ENCODE measurements around the gene SPATA33.
"Not testable (repeated sequence)": the region's sequence is repeated elsewhere in the genome, so short reads cannot be mapped to it uniquely, and the experiment has no call there.

The SPATA33 gene

DNA sequence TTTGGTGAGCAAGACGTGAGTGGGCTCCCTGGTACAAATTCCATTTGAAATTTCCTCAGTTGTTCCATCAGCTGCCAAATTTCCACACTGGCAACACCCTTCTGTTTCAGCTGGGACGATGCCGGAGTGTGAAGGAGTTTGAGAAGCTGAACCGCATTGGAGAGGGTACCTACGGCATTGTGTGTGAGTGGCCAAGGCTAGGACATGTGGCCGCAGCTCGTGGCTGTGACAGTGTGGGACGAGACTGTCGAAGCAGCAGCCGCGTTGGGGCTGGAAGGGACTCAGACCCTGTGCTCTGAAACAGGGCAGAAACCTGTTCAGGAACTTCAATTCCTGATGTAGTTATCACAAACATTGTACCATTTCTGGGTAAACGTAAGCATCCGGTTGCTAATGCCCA lies 31.5 kb downstream of the SPATA33 start:
- TF ChIP-seq Cebpa-rat (IDR thresholded peaks at IDR 0.05), result no peak
- Histone ChIP-seq H3K36me3 (peaks cover 73% of the 10 kb centered on the region), H3K4me2 (peak overlapping the region; percentile 92; the same call in 1 of the 2 replicates), H3K4me1 (peaks cover 55% of the 10 kb centered on the region), H3K27me3 (no peaks in the 10 kb centered on the region), H3K27ac (no peak overlapping the region), H3K9ac (no peak overlapping the region), H4K20me1 (peaks cover 8% of the 10 kb centered on the region; the same call in 1 of the 2 replicates), H3K4me3 (no peak overlapping the region), H3K9me3 (peaks cover 19% of the 10 kb centered on the region)

GRCh38 chr16:89689621-89690020 lies 32.0 kb downstream of the SPATA33 start:
- peaks cover 73% of the 10 kb centered on the region for H3K36me3 ChIP-seq

GRCh38 chr16:89690392-89690901 lies 32.8 kb downstream of the SPATA33 start:
- Histone ChIP-seq H3K27ac (no peak overlapping the region), H3K27me3 (no peaks in the 10 kb centered on the region), H3K36me3 (peaks cover 72% of the 10 kb centered on the region), H3K4me2 (no peak overlapping the region), H3K4me1 (peaks cover 66% of the 10 kb centered on the region), H4K20me1 (peaks cover 17% of the 10 kb centered on the region), H3K9ac (no peak overlapping the region), H3K9me3 (peaks cover 6% of the 10 kb centered on the region), H3K4me3 (no peak overlapping the region)
- TF ChIP-seq Cebpa-rat (IDR thresholded peaks at IDR 0.05), result no peak

More at GRCh38 chr16:89689621-89690020, 32.0 kb downstream of the SPATA33 start:
- H3K4me3 ChIP-seq, H3K27me3 ChIP-seq, H3K9ac ChIP-seq, H3K27ac ChIP-seq, H3K4me2 ChIP-seq: not testable (repeated sequence)
- Histone ChIP-seq H3K9me3 (peaks cover 14% of the 10 kb centered on the region), H3K4me1 (peaks cover 60% of the 10 kb centered on the region), H4K20me1 (peaks cover 12% of the 10 kb centered on the region; the same call in 1 of the 2 replicates)

DNA sequence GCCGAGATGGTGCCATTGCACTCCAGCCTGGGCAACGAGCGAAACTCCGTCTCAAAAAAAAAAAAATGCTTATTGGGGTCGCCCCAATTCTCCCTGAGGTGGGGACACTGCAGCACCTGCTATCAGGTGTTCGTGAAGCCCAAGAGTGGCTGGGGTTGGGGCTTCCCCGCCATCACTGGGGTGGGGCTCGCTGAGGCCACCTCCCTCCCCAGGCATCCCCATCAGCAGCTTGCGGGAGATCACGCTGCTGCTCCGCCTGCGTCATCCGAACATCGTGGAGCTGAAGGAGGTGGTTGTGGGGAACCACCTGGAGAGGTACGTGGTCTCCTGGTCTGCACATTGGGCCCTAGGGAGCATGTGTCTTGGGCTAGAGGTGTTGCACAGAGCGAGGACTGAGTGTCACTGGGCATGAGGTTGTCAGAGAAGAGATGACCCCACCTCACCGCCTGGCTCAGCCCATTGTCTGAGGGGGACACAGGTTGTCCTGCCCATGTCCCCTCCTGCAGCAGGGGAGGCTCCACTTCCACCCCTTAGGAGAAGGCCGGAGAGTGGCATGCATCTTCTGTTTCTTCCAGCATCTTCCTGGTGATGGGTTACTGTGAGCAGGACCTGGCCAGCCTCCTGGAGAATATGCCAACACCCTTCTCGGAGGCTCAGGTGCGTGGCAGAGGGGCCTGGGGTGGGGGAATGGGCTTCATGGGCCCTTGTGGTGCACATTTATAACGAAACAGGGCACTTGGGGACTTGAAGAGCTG lies 33.8 kb downstream of the SPATA33 start:
- H3K9me3 ChIP-seq, result no peaks in the 10 kb centered on the region
- no peak overlapping the region for H3K4me3 ChIP-seq
- peaks cover 27% of the 10 kb centered on the region for H4K20me1 ChIP-seq
- TF ChIP-seq Cebpa-rat (IDR thresholded peaks at IDR 0.05), result no peak
- H3K9ac ChIP-seq, result peak overlapping the region; percentile 42; the same call in 1 of the 2 replicates
- peaks cover 72% of the 10 kb centered on the region for H3K36me3 ChIP-seq
- peaks cover 76% of the 10 kb centered on the region for H3K4me1 ChIP-seq
- H3K27me3 ChIP-seq, result no peaks in the 10 kb centered on the region
- peak overlapping the region; percentile 46; the same call in 1 of the 2 replicates for H3K27ac ChIP-seq
- peak overlapping the region; percentile 63 for H3K4me2 ChIP-seq

- peaks cover 33% of the 10 kb centered on the region for H4K20me1 ChIP-seq
- no peak overlapping the region for H3K4me3 ChIP-seq
Observed at GRCh38 chr16:89691986-89692569, 34.4 kb downstream of the SPATA33 start.

DNA sequence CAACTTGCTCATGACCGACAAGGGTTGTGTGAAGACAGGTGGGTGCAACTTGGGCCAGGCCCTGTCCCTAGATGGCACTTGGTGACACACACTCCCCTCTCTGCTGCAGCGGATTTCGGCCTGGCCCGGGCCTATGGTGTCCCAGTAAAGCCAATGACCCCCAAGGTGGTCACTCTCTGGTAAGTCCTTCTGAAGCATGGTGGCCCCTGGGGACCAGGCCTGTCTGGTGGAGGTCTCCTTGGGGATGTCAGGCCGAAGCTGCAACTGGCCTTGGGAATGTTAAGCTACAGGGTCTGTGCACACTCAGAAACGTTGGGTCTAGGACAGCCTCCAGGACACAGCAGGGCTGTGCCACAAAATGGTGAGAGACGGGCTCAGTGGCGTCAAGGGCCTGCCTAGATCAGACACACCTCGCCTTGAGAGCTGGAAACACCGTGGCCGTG lies 35.7 kb downstream of the SPATA33 start:
- Histone ChIP-seq H3K4me1 (peaks cover 80% of the 10 kb centered on the region), H3K4me3 (no peak overlapping the region), H3K27ac (no peak overlapping the region), H3K9me3 (no peaks in the 10 kb centered on the region), H3K36me3 (peaks cover 87% of the 10 kb centered on the region), H4K20me1 (peaks cover 46% of the 10 kb centered on the region), H3K4me2 (peak overlapping the region; percentile 61), H3K27me3 (no peaks in the 10 kb centered on the region), H3K9ac (peak overlapping the region; percentile 70; the same call in 1 of the 2 replicates)
- TF ChIP-seq Cebpa-rat (IDR thresholded peaks at IDR 0.05), result no peak

More at GRCh38 chr16:89691986-89692569, 34.4 kb downstream of the SPATA33 start:
- peaks cover 77% of the 10 kb centered on the region for H3K36me3 ChIP-seq
- H3K4me1 ChIP-seq, result peaks cover 82% of the 10 kb centered on the region
- peak overlapping the region; percentile 46 for H3K27ac ChIP-seq
- no peaks in the 10 kb centered on the region for H3K9me3 ChIP-seq
- no peak for TF ChIP-seq Cebpa-rat (IDR thresholded peaks at IDR 0.05)
- H3K4me2 ChIP-seq, result peak overlapping the region; percentile 63
- H3K27me3 ChIP-seq, result no peaks in the 10 kb centered on the region
- peak overlapping the region; percentile 42; the same call in 1 of the 2 replicates for H3K9ac ChIP-seq

DNA sequence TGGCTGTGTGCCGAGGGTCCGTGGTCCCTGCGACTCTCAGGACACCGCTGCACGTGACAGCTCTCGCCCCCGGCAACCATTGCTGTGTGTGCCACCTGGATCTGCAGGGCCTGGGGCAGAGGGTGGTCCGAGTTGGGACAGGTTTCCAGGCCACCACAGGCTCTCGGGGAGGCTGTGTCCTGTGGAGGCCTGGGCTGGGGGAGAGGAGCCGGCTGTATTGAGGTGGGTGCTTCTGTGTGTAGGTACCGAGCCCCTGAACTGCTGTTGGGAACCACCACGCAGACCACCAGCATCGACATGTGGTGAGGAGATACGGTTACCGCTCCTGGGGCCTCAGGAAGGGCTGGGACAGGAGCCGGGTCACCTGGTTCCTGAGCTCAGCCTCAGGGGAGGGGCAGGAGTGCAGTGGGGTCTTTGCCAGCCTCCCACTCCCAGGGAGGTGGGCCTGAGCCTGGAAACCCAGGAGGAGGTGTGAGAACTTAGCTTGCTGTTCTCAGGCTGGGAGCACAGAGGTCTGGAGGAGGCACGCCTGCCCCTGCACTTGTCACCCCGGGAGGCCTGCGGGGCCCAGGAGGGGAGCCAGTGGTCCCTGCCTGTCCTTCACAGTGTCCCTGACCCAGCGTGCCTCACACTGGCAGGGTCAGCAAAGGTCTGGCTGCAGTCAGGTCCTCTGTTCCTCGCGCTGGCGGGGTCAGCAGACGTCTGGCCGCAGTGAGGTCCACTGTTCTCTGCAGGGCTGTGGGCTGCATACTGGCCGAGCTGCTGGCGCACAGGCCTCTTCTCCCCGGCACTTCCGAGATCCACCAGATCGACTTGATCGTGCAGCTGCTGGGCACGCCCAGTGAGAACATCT lies 36.5 kb downstream of the SPATA33 start:
- H3K36me3 ChIP-seq, result peaks cover 83% of the 10 kb centered on the region
- peak overlapping the region; percentile 61 for H3K4me2 ChIP-seq
- peaks cover 72% of the 10 kb centered on the region for H3K4me1 ChIP-seq
- no peak for TF ChIP-seq Cebpa-rat (IDR thresholded peaks at IDR 0.05)
- H4K20me1 ChIP-seq, result peaks cover 50% of the 10 kb centered on the region
- no peak overlapping the region for H3K4me3 ChIP-seq
- peak overlapping the region; percentile 43 for H3K27ac ChIP-seq
- H3K27me3 ChIP-seq, result no peaks in the 10 kb centered on the region
- H3K9ac ChIP-seq, result peak overlapping the region; percentile 70
- no peaks in the 10 kb centered on the region for H3K9me3 ChIP-seq

DNA sequence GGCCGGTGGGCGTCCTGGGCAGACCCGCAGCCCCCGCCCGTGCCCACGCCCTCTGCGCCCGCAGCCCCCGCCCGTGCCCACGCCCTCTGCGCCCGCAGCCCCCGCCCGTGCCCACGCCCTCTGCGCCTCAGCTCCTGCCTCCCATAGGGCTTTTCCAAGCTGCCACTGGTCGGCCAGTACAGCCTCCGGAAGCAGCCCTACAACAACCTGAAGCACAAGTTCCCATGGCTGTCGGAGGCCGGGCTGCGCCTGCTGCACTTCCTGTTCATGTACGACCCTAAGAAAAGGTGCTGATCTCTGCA lies 37.1 kb downstream of the SPATA33 start:
- H3K27ac ChIP-seq, H3K4me2 ChIP-seq: not testable (repeated sequence)
- H3K36me3 ChIP-seq, result peaks cover 77% of the 10 kb centered on the region

DNA sequence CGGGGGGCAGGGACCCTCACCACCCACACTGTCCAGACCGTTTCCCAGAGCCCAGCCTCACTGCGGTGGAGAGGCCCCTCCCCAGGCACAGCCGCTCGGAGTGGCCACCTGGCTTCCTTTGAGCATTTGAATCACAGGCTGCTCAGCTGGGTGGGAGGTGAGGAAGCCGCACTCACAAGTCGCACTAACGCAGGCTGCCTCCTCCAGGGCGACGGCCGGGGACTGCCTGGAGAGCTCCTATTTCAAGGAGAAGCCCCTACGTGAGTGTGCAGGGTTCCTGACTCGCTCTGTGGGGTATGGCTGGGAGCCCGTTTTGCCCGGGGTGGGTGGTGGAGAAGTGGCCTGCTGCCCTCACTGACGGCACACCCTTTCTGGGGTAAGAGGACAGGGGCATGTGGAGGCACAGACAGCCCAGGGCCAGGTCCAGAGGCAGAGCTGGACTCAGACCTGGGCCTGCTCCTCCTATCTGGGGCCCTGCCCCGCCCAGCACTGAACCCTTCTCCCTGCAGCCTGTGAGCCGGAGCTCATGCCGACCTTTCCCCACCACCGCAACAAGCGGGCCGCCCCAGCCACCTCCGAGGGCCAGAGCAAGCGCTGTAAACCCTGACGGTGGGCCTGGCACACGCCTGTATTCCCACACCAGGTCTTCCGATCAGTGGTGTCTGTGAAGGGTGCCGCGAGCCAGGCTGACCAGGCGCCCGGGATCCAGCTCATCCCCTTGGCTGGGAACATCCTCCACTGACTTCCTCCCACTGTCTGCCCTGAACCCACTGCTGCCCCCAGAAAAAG lies 37.6 kb downstream of the SPATA33 start:
- H3K27me3 ChIP-seq, result no peaks in the 10 kb centered on the region
- peaks cover 72% of the 10 kb centered on the region for H3K36me3 ChIP-seq
- no peak overlapping the region for H3K4me3 ChIP-seq
- peak overlapping the region; percentile 57; the same call in 1 of the 2 replicates for H3K9ac ChIP-seq
- peak overlapping the region; percentile 71 for H3K27ac ChIP-seq
- peaks cover 79% of the 10 kb centered on the region for H3K4me1 ChIP-seq
- H3K9me3 ChIP-seq, result no peaks in the 10 kb centered on the region
- peaks cover 59% of the 10 kb centered on the region for H4K20me1 ChIP-seq
- H3K4me2 ChIP-seq, result peak overlapping the region; percentile 86
- TF ChIP-seq Cebpa-rat (IDR thresholded peaks at IDR 0.05), result no peak

More for the DNA sequence above, 37.1 kb downstream of the SPATA33 start:
- Histone ChIP-seq H4K20me1 (peaks cover 54% of the 10 kb centered on the region), H3K4me1 (peaks cover 74% of the 10 kb centered on the region)
- not testable (repeated sequence) for H3K9ac ChIP-seq, H3K4me3 ChIP-seq, H3K27me3 ChIP-seq, H3K9me3 ChIP-seq
